Measurements from ENCODE around the gene SMCO3.

DNA sequence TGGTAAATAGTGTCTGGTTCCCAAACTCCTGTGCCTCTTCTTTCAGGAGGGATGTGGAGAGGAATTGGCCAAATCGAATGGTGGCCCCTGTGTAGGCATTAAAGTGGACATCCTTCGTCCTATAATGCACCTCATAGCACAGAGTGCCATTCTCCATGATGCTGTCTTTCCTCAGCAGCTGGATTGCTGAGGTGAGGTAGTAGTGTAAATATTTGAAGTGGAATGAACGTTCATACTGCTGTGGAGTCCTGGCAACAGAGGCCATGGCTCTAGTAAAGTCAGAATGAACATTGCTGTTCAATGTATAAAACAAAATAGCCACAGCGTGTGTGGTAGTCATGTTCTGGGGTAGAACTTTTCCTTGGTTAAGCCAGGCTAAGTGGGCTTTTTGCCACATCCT, 26.6 kb upstream of the SMCO3 start:
- TF ChIP-seq CTCF (conservative IDR thresholded peaks at IDR 0.05; ENCODE audit: low read length) (no peak), EZH2phosphoT487 (IDR thresholded peaks at IDR 0.05; ENCODE audit: borderline replicate concordance, low read depth, low read length) (no peak)
